Stimulated activated naive CD8-positive, alpha-beta T cell treated with anti-CD3 and anti-CD28 coated beads, Interleukin-15, amount 100 ng/mL, for 72 hours (primary cell): ENCODE data around the gene RAP1GAP2.
"Not testable (repeated sequence)": the region's sequence is repeated elsewhere in the genome, so short reads cannot be mapped to it uniquely, and the experiment has no call there.

ENCODE experiments used
- ATAC-seq: fragments of 150-1000 bp; cut with Tn5 transposase; 2 replicates; pipeline ENCODE4 v1.10.0; 2021; ENCODE audit warnings: mild to moderate bottlenecking, moderate library complexity
- DNase-seq, 2 donors: peaks; one replicate each; pipeline ENCODE4 v3.0.0; 2021 to 2022
- H3K27ac Mint-ChIP-seq, 2 donors: one replicate each; pipeline ENCODE4 v1.8.0; 2022; ENCODE audit warnings: mild to moderate bottlenecking in 2 of 2, mixed read lengths in 2 of 2, moderate library complexity in 2 of 2
- H3K27me3 Mint-ChIP-seq: one replicate; pipeline ENCODE4 v1.8.0; 2022; ENCODE audit warnings: mixed read lengths
- H3K4me1 Mint-ChIP-seq: one replicate; pipeline ENCODE4 v1.8.0; 2022; ENCODE audit warnings: mild to moderate bottlenecking, mixed read lengths
- H3K4me3 Mint-ChIP-seq, 2 donors: one replicate each; pipeline ENCODE4 v1.8.0; 2022; ENCODE audit warnings: mild to moderate bottlenecking in 2 of 2, mixed read lengths in 2 of 2, moderate library complexity in 1 of 2
- H3K9me3 Mint-ChIP-seq, 2 donors: one replicate each; pipeline ENCODE4 v1.8.0; 2022; ENCODE audit warnings: mixed read lengths in 2 of 2

Gene RAP1GAP2

GRCh38 chr17:2977157-2977556 is 180.9 kb downstream of the RAP1GAP2 start:
- Mint-ChIP-seq H3K9me3 (peaks cover 0 to 5% of the 10 kb centered on the region in 2 donors), H3K4me3 (no peak overlapping the region), H3K27me3 (no peaks in the 10 kb centered on the region), H3K27ac (no peak overlapping the region), H3K4me1 (no peaks in the 10 kb centered on the region)
- no peak for ATAC-seq
- no peak for DNase-seq

- Mint-ChIP-seq H3K4me3 (no peak overlapping the region), H3K27ac (no peak overlapping the region), H3K9me3 (peaks cover 0 to 5% of the 10 kb centered on the region in 2 donors), H3K27me3 (no peaks in the 10 kb centered on the region), H3K4me1 (no peaks in the 10 kb centered on the region)
- ATAC-seq, result no peak
- no peak for DNase-seq
Measured at GRCh38 chr17:2978116-2978515, 181.9 kb downstream of the RAP1GAP2 start.

- DNase-seq, result no peak
- H3K4me1 Mint-ChIP-seq, result no peaks in the 10 kb centered on the region
- no peaks in the 10 kb centered on the region for H3K27me3 Mint-ChIP-seq
- H3K27ac Mint-ChIP-seq, result no peak overlapping the region
- no peak overlapping the region for H3K4me3 Mint-ChIP-seq
- ATAC-seq, result no peak
- H3K9me3 Mint-ChIP-seq, result peaks cover 0 to 5% of the 10 kb centered on the region in 2 donors
Measured at GRCh38 chr17:2978991-2979390, 182.8 kb downstream of the RAP1GAP2 start.

- Mint-ChIP-seq H3K4me3 (no peak overlapping the region), H3K4me1 (no peaks in the 10 kb centered on the region), H3K27me3 (no peaks in the 10 kb centered on the region), H3K9me3 (no peaks in the 10 kb centered on the region), H3K27ac (no peak overlapping the region)
- DNase-seq (no peak), ATAC-seq (no peak)
Measured at GRCh38 chr17:2980211-2980903, 184.1 kb downstream of the RAP1GAP2 start.

- ATAC-seq (no peak), DNase-seq (no peak)
- H3K27ac Mint-ChIP-seq, result no peak overlapping the region
- no peaks in the 10 kb centered on the region for H3K4me1 Mint-ChIP-seq
- H3K9me3 Mint-ChIP-seq, result no peaks in the 10 kb centered on the region
- H3K4me3 Mint-ChIP-seq, result no peak overlapping the region
- H3K27me3 Mint-ChIP-seq, result no peaks in the 10 kb centered on the region
Measured at GRCh38 chr17:2980904-2981246, 184.6 kb downstream of the RAP1GAP2 start.

- Mint-ChIP-seq H3K27ac (no peak overlapping the region), H3K4me1 (no peaks in the 10 kb centered on the region), H3K9me3 (no peaks in the 10 kb centered on the region), H3K27me3 (no peaks in the 10 kb centered on the region), H3K4me3 (no peak overlapping the region)
- ATAC-seq (no peak), DNase-seq (no peak)
Measured at GRCh38 chr17:2981325-2981724, 185.1 kb downstream of the RAP1GAP2 start.

GRCh38 chr17:2982854-2983253 is 186.6 kb downstream of the RAP1GAP2 start:
- no peaks in the 10 kb centered on the region for H3K4me1 Mint-ChIP-seq
- no peak for ATAC-seq
- no peaks in the 10 kb centered on the region for H3K27me3 Mint-ChIP-seq
- no peak overlapping the region for H3K27ac Mint-ChIP-seq
- no peaks in the 10 kb centered on the region for H3K9me3 Mint-ChIP-seq
- no peak overlapping the region for H3K4me3 Mint-ChIP-seq
- no peak for DNase-seq

GRCh38 chr17:2983255-2983654 is 187.0 kb downstream of the RAP1GAP2 start:
- Mint-ChIP-seq H3K9me3 (no peaks in the 10 kb centered on the region), H3K4me3 (no peak overlapping the region), H3K27me3 (no peaks in the 10 kb centered on the region), H3K27ac (peak overlapping the region in 1 of 2 donors; percentile 48), H3K4me1 (no peaks in the 10 kb centered on the region)
- DNase-seq, result no peak
- ATAC-seq, result no peak

- H3K27ac Mint-ChIP-seq, result no peak overlapping the region
- ATAC-seq (no peak), DNase-seq (no peak)
- H3K9me3 Mint-ChIP-seq, result no peaks in the 10 kb centered on the region
- H3K4me3 Mint-ChIP-seq, result no peak overlapping the region
- H3K27me3 Mint-ChIP-seq, result no peaks in the 10 kb centered on the region
- no peaks in the 10 kb centered on the region for H3K4me1 Mint-ChIP-seq
Measured at GRCh38 chr17:2985318-2985717, 189.1 kb downstream of the RAP1GAP2 start.

GRCh38 chr17:2986925-2987324 is 190.7 kb downstream of the RAP1GAP2 start:
- ATAC-seq (no peak), DNase-seq (no peak)
- Mint-ChIP-seq H3K4me1 (no peaks in the 10 kb centered on the region), H3K4me3 (no peak overlapping the region), H3K27me3 (no peaks in the 10 kb centered on the region), H3K27ac (no peak overlapping the region), H3K9me3 (no peaks in the 10 kb centered on the region)

- not testable (repeated sequence) for ATAC-seq, H3K27ac Mint-ChIP-seq, DNase-seq, H3K9me3 Mint-ChIP-seq, H3K27me3 Mint-ChIP-seq, H3K4me1 Mint-ChIP-seq, H3K4me3 Mint-ChIP-seq
Measured at GRCh38 chr17:2989396-2989795, 193.2 kb downstream of the RAP1GAP2 start.

- no peak overlapping the region for H3K4me3 Mint-ChIP-seq
- H3K27me3 Mint-ChIP-seq, result no peaks in the 10 kb centered on the region
- no peaks in the 10 kb centered on the region for H3K9me3 Mint-ChIP-seq
- no peak overlapping the region for H3K27ac Mint-ChIP-seq
- ATAC-seq (no peak), DNase-seq (no peak)
- no peaks in the 10 kb centered on the region for H3K4me1 Mint-ChIP-seq
Measured at GRCh38 chr17:2989855-2990254, 193.6 kb downstream of the RAP1GAP2 start.

- no peak overlapping the region for H3K4me3 Mint-ChIP-seq
- H3K4me1 Mint-ChIP-seq, result no peaks in the 10 kb centered on the region
- H3K27me3 Mint-ChIP-seq, result no peaks in the 10 kb centered on the region
- DNase-seq, result no peak
- H3K27ac Mint-ChIP-seq, result no peak overlapping the region
- ATAC-seq, result no peak
- H3K9me3 Mint-ChIP-seq, result no peaks in the 10 kb centered on the region
Measured at GRCh38 chr17:2990396-2990795, 194.2 kb downstream of the RAP1GAP2 start.

- not testable (repeated sequence) for DNase-seq, H3K27ac Mint-ChIP-seq, H3K9me3 Mint-ChIP-seq, H3K4me1 Mint-ChIP-seq, H3K4me3 Mint-ChIP-seq, H3K27me3 Mint-ChIP-seq, ATAC-seq
Measured at GRCh38 chr17:2991396-2992180, 195.3 kb downstream of the RAP1GAP2 start.

- no peaks in the 10 kb centered on the region for H3K4me1 Mint-ChIP-seq
- H3K9me3 Mint-ChIP-seq, result no peaks in the 10 kb centered on the region
- peak overlapping the region in 1 of 2 donors; percentile 42 for H3K27ac Mint-ChIP-seq
- no peak overlapping the region for H3K4me3 Mint-ChIP-seq
- H3K27me3 Mint-ChIP-seq, result no peaks in the 10 kb centered on the region
- no peak for DNase-seq
- no peak for ATAC-seq
Measured at GRCh38 chr17:2994441-2994840, 198.2 kb downstream of the RAP1GAP2 start.

- ATAC-seq (no peak), DNase-seq (no peak)
- Mint-ChIP-seq H3K27me3 (no peaks in the 10 kb centered on the region), H3K27ac (no peak overlapping the region), H3K4me3 (no peak overlapping the region), H3K9me3 (no peaks in the 10 kb centered on the region), H3K4me1 (no peaks in the 10 kb centered on the region)
Measured at GRCh38 chr17:2995377-2995776, 199.1 kb downstream of the RAP1GAP2 start.
